Stomach smooth muscle (tissue), 2 donors: Measurements from ENCODE around the gene NEK2.
"Not testable (repeated sequence)": the region's sequence is repeated elsewhere in the genome, so short reads cannot be mapped to it uniquely, and the experiment has no call there.

Experiments used
- H3K27ac ChIP-seq: one replicate; pipeline ENCODE4 v1.7.0; 2013; ENCODE audit warnings: mild to moderate bottlenecking, low read length, inconsistent platforms
- H3K27me3 ChIP-seq, 2 donors: one replicate each; pipeline ENCODE4 v1.7.0; 2013; ENCODE audit warnings: low read length in 2 of 2; ENCODE audit not compliant: insufficient read depth in 2 of 2, control insufficient read depth in 1 of 2
- H3K36me3 ChIP-seq, 2 donors: one replicate each; pipeline ENCODE4 v1.7.0; 2013; ENCODE audit warnings: low read length in 2 of 2; ENCODE audit not compliant: control insufficient read depth in 2 of 2, insufficient read depth in 2 of 2
- H3K4me1 ChIP-seq: one replicate; pipeline ENCODE4 v1.7.0; 2013; ENCODE audit warnings: low read length; ENCODE audit not compliant: control insufficient read depth, insufficient read depth
- H3K4me3 ChIP-seq, 2 donors: one replicate each; pipeline ENCODE4 v1.7.0; 2013; ENCODE audit warnings: low read length in 2 of 2
- H3K9ac ChIP-seq, 2 donors: one replicate each; pipeline ENCODE4 v1.7.0; 2013; ENCODE audit warnings: low read length in 2 of 2, mild to moderate bottlenecking in 1 of 2
- H3K9me3 ChIP-seq, 2 donors: one replicate each; pipeline ENCODE4 v1.7.0; 2013; ENCODE audit warnings: low read length in 2 of 2; ENCODE audit not compliant: control insufficient read depth in 2 of 2
- donor health status: healthy.
- donor health status: Pancreatic carcinoma.

Gene NEK2

GRCh38 chr1:211675230-211676105, at the start of gene NEK2:
TSS of gene NEK2 (minus strand) at chr1:211675621. CDS start at chr1:211675479, 142 bp downstream.
- Histone ChIP-seq H3K27me3 (no peaks in the 10 kb centered on the region), H3K9me3 (no peaks in the 10 kb centered on the region), H3K27ac (no peak within 1 kb of the TSS), H3K4me3 (peak within 1 kb of the TSS; percentile 77 to 80), H3K9ac (peak within 1 kb of the TSS; percentile 2 to 37), H3K36me3 (no peaks in the 10 kb centered on the region), H3K4me1 (peaks cover 8% of the 10 kb centered on the region)

DNA sequence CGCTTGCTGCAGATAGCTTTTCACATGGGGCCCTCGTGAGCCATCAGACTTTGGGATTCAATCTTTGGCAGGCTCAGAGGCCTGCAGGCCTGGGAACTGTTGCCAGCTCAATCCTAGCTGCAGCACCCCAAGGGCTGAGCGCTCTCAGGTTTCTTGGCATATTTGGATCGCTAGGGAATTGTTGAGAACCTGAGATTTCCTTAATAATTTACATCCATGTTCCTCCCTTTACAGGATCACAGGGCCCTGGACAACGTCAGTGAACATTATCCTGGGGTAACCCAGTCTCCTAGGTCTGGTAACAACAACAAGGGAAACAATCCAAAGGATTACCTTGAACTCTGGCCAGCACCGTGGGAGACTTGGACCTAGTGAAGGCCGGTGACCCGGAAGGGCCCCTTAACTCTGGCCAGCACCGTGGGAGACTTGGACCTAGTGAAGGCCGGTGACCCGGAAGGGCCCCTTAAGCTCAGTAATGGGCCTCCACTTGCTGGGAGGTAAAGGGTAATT, 49.3 kb upstream of the NEK2 start:
- H3K4me3 ChIP-seq, result no peak overlapping the region
- H3K27me3 ChIP-seq, result no peaks in the 10 kb centered on the region
- H3K9me3 ChIP-seq, result no peaks in the 10 kb centered on the region
- H3K36me3 ChIP-seq, result no peaks in the 10 kb centered on the region
- no peak overlapping the region for H3K27ac ChIP-seq
- H3K4me1 ChIP-seq, result no peaks in the 10 kb centered on the region
- no peak overlapping the region for H3K9ac ChIP-seq

GRCh38 chr1:211723273-211723672, 47.9 kb upstream of the NEK2 start:
- Histone ChIP-seq H3K36me3 (no peaks in the 10 kb centered on the region), H3K27ac (no peak overlapping the region)

DNA sequence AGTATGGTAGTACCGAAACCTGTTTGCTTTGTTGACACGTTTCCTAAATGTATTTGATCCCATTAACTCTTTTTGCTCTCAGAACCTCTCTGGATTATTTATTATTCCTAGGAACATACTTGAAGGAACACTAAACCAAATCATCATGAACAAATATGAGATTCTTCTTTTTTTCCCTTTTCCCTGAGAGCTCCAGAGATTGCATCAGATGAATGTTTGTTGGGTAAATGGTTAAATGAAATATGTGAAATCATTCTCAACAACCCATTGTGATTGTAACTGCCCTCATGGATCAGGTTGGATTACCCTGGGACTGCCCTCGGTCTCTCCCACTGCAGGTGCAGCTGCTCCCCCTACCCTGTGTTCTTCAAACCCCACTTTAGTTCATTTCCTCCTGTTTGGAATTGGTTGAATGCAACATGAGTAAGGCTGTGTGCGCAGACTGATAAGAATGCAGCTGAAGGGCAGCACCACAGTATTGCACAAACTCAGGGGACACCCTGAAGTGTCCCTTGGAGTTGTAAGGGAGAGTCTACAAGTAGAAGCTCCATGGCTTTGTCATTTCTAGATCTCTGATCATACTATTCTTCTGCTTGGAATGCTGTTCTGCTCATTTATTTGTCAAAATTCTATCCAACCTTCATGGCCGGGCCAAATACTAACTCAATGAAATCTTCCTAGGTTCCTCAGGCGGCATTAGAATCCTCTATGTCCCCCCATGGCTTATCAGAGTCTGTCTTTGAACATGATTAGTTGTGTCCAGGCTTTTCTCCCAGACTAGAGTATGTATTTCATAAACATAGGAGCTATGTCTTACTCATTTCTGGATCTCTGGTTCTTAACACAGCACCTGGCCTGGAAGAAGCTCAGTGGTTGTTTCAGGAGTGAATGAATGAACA, 47.1 kb upstream of the NEK2 start:
- no peaks in the 10 kb centered on the region for H3K9me3 ChIP-seq
- H3K27ac ChIP-seq, result no peak overlapping the region
- H3K4me1 ChIP-seq, result no peaks in the 10 kb centered on the region
- no peaks in the 10 kb centered on the region for H3K27me3 ChIP-seq
- H3K9ac ChIP-seq, result no peak overlapping the region
- no peak overlapping the region for H3K4me3 ChIP-seq
- no peaks in the 10 kb centered on the region for H3K36me3 ChIP-seq

More at GRCh38 chr1:211723273-211723672, 47.9 kb upstream of the NEK2 start:
- no peak overlapping the region for H3K4me3 ChIP-seq
- H3K9me3 ChIP-seq, result no peaks in the 10 kb centered on the region
- H3K9ac ChIP-seq, result no peak overlapping the region
- no peaks in the 10 kb centered on the region for H3K27me3 ChIP-seq
- no peaks in the 10 kb centered on the region for H3K4me1 ChIP-seq

- not testable (repeated sequence) for H3K4me3 ChIP-seq, H3K27me3 ChIP-seq
Observed at GRCh38 chr1:211716555-211716954, 41.1 kb upstream of the NEK2 start.

DNA sequence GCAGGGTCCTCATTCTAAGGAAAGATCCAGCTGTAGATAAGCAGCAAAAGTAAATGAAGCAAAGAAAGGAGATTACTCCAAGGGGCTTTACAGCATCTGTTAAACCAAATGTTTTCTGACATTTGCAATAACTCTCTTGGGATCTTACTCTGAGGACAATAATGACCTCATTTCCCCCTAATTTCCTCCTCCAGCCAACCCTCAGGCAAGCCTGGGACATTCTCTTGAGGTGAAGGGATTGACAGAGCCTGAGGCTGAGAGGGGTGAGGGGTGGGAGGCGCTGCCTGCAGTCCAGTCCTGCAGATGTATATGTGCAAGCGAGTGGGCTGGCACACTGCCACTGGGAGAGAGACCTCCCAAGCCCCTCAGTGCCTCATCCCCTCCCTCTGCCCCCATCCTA, 40.5 kb upstream of the NEK2 start:
- H3K27me3 ChIP-seq, result no peaks in the 10 kb centered on the region
- no peaks in the 10 kb centered on the region for H3K4me1 ChIP-seq

More at GRCh38 chr1:211716555-211716954, 41.1 kb upstream of the NEK2 start:
- not testable (repeated sequence) for H3K27ac ChIP-seq, H3K36me3 ChIP-seq, H3K9me3 ChIP-seq, H3K4me1 ChIP-seq, H3K9ac ChIP-seq

DNA sequence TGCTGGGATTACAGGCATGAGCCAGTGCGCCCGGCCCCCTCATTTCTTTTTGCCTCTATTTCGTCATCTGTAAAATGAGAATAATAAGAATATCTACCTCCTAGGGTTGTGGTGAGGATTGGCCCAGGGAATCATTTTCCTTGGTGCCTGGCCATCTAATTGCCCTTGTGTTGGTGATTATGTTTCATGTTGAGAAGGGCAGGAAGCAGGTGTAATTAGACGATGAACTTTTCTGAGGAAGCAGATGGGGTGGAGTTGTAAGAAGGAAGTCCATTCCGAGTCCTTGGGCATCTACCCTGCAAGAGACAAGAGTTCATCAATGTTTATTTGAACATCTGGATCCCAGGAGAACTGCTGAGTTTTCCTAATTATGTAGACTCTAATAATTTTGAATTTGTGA, 38.7 kb upstream of the NEK2 start:
- Histone ChIP-seq H3K36me3 (no peaks in the 10 kb centered on the region), H3K4me3 (no peak overlapping the region), H3K27me3 (no peaks in the 10 kb centered on the region), H3K27ac (no peak overlapping the region), H3K9me3 (no peaks in the 10 kb centered on the region), H3K4me1 (no peaks in the 10 kb centered on the region), H3K9ac (no peak overlapping the region)

More for the DNA sequence above, 40.5 kb upstream of the NEK2 start:
- no peak overlapping the region for H3K4me3 ChIP-seq
- H3K9ac ChIP-seq, result no peak overlapping the region
- no peaks in the 10 kb centered on the region for H3K36me3 ChIP-seq
- no peaks in the 10 kb centered on the region for H3K9me3 ChIP-seq
- H3K27ac ChIP-seq, result no peak overlapping the region

DNA sequence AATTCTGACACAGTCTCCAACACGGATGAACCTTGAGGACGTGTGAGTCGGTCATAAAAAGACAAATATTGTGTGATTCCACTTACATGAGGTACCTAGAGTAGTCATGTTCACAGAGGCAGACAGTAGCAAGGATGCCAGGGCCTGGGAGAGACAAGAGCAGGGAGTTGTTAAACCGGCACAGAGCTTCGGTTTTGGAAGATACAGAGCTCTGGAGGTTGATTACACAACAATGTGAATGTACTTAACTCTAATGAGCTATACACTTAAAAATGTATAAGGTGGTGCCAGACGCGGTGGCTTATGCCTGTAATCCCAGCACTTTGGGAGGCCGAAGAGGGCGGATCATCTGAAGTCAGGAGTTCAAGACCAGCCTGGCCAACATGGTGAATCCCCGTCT, 37.8 kb upstream of the NEK2 start:
- no peaks in the 10 kb centered on the region for H3K4me1 ChIP-seq
- H3K4me3 ChIP-seq, result no peak overlapping the region
- H3K27me3 ChIP-seq, result no peaks in the 10 kb centered on the region
- no peaks in the 10 kb centered on the region for H3K9me3 ChIP-seq
- no peak overlapping the region for H3K9ac ChIP-seq
- H3K27ac ChIP-seq, result no peak overlapping the region
- no peaks in the 10 kb centered on the region for H3K36me3 ChIP-seq

DNA sequence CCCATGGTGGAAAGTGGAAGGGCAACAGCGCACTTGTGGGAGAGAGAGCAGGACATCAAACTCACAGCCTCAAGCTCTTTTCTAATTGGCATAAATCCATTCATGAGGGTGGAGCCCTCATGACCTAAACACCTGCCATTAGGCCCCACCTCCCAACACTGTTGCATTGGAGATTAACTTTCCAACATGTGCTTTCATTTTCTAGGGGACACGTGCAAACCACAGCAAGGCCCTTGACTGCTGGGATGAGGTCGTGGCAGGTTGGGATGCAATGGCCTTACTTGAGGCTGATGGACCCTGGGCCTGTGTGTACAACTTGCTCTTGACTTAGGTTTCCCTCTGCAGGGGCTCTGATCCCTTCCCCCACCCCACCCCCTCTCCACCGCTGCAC, 35.9 kb upstream of the NEK2 start:
- Histone ChIP-seq H3K9me3 (no peaks in the 10 kb centered on the region), H3K4me1 (no peaks in the 10 kb centered on the region), H3K9ac (no peak overlapping the region), H3K4me3 (no peak overlapping the region), H3K27me3 (no peaks in the 10 kb centered on the region), H3K36me3 (no peaks in the 10 kb centered on the region), H3K27ac (no peak overlapping the region)

DNA sequence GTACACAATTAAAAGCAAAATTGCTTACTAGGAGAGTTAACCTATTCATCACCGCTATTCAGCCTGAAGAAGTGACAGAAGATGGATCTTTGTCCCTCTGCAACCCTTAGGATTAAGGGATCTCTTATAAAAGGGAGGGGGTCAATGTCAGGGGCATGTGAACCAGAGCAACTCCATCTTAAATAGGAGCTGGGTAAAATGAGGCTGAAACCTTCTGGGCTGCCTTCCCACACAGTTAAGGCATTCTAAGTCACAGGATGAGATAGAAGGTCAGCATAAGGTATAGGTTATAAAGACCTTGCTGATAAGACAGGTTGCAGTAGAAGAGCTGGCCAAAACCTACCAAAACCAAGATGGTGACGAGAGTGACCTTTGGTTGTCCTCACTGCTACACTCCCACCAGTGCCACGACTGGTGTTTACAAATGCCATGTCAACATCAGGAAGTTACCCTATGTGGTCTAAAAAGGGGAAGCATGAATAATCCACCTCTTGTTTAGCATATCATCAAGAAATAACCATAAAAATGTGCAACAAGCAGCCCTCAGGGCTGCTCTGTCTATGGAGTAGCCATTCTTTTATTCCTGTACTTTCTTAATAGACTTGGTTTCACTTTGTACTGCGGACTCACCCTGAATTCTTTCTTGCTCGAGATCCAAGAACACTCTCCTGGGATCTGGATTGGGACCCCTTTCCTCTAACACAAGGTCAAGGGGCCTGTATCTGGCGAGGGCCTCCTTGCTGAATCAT, 35.3 kb upstream of the NEK2 start:
- H3K27me3 ChIP-seq, result no peaks in the 10 kb centered on the region
- H3K4me1 ChIP-seq, result no peaks in the 10 kb centered on the region
- H3K27ac ChIP-seq, result no peak overlapping the region

More for the DNA sequence above, 35.3 kb upstream of the NEK2 start:
- H3K36me3 ChIP-seq, result no peaks in the 10 kb centered on the region
- H3K4me3 ChIP-seq, result no peak overlapping the region
- no peaks in the 10 kb centered on the region for H3K9me3 ChIP-seq
- no peak overlapping the region for H3K9ac ChIP-seq
